CD4-positive, CD25-positive, alpha-beta regulatory T cell (primary cell): ENCODE data around the gene FKBP15. TPM values are rescaled to one million over a fixed set of nuclear protein-coding genes. Genes with fewer than 3 reads are reported as not detected.

Experiments used
- ATAC-seq, 2 donors: fragments of 150-1000 bp; cut with Tn5 transposase; one replicate each; pipeline ENCODE4 v1.10.0; 2021; ENCODE audit warnings: low read depth in 2 of 2, moderate number of reproducible peaks in 2 of 2, moderate library complexity in 1 of 2
- DNase-seq, 3 donors: peaks; one replicate each; pipeline versions ENCODE4 v3.0.0 to v3.0.0-alpha.2; 2012 to 2022; ENCODE audit warnings: mixed read lengths in 1 of 3
- H3K27ac ChIP-seq: one replicate; pipeline ENCODE4 v1.7.0; 2013; ENCODE audit warnings: mild to moderate bottlenecking, low read length; ENCODE audit not compliant: insufficient read depth, poor library complexity, severe bottlenecking
- H3K27me3 ChIP-seq: one replicate; pipeline ENCODE4 v1.7.0; 2013; ENCODE audit warnings: low read length; ENCODE audit not compliant: control insufficient read depth, insufficient read depth
- H3K36me3 ChIP-seq: one replicate; pipeline ENCODE4 v1.7.0; 2013; ENCODE audit warnings: mild to moderate bottlenecking, low read length, moderate library complexity; ENCODE audit not compliant: control insufficient read depth, insufficient read depth
- H3K4me1 ChIP-seq: 2 replicates; pipeline ENCODE4 v1.7.0; 2013; ENCODE audit warnings: mild to moderate bottlenecking, low read length; ENCODE audit not compliant: insufficient read depth, control insufficient read depth, poor library complexity, severe bottlenecking
- H3K4me3 ChIP-seq: one replicate; pipeline ENCODE4 v1.7.0; 2013; ENCODE audit warnings: low read depth, mild to moderate bottlenecking, low read length, moderate library complexity
- H3K9me3 ChIP-seq, 2 experiments: 1 replicate in 1 of 2; 2 replicates in 1 of 2; pipeline ENCODE4 v1.7.0; 2013; ENCODE audit warnings: low read length in 2 of 2, mild to moderate bottlenecking in 1 of 2, moderate library complexity in 1 of 2; ENCODE audit not compliant: control insufficient read depth in 2 of 2
- H3K27ac Mint-ChIP-seq, 3 donors: one replicate each; pipeline ENCODE4 v1.8.0; 2020 to 2022; ENCODE audit warnings: mild to moderate bottlenecking in 3 of 3, mixed read lengths in 3 of 3, moderate library complexity in 2 of 3
- H3K27me3 Mint-ChIP-seq: one replicate; pipeline ENCODE4 v1.8.0; 2022; ENCODE audit warnings: mild to moderate bottlenecking, mixed read lengths
- H3K36me3 Mint-ChIP-seq: one replicate; pipeline ENCODE4 v1.8.0; 2020; ENCODE audit warnings: mixed read lengths
- H3K4me1 Mint-ChIP-seq, 4 donors: one replicate each; pipeline ENCODE4 v1.8.0; 2020 to 2022; ENCODE audit warnings: mixed read lengths in 4 of 4, mild to moderate bottlenecking in 1 of 4
- H3K4me3 Mint-ChIP-seq, 4 donors: one replicate each; pipeline ENCODE4 v1.8.0; 2020 to 2022; ENCODE audit warnings: mild to moderate bottlenecking in 4 of 4, mixed read lengths in 4 of 4, moderate library complexity in 3 of 4
- H3K9me3 Mint-ChIP-seq, 7 donors: one replicate each; pipeline ENCODE4 v1.8.0; 2020 to 2022; ENCODE audit warnings: mixed read lengths in 7 of 7, mild to moderate bottlenecking in 3 of 7, moderate library complexity in 2 of 7
- polyA plus RNA-seq, 4 donors: library from polyadenylated mRNA; unstranded; fragments of 300-500 nt; fragmentation: Illumina TruSeq; gene quantifications; one replicate each; pipeline ENCODE4 v1.2.3, GENCODE V29; 2021
- total RNA-seq: library from RNA; stranded (reverse); gene quantifications from one replicate; pipeline ENCODE4 v1.2.3, GENCODE V29; 2022

The FKBP15 gene
- total and polyA plus RNA-seq, 5 donors from 2014 or later = 7.1 to 24.9 (median 9.2) TPM

- Mint-ChIP-seq H3K27ac (peak overlapping the region in 2 of 3 donors; percentile 2 to 64), H3K4me3 (peak overlapping the region in 2 of 4 donors; percentile 21 to 22)
Observed at GRCh38 chr9:113228130-113228665, 7.1 kb upstream of the FKBP15 start.

GRCh38 chr9:113227436-113227835, 6.4 kb upstream of the FKBP15 start:
- Mint-ChIP-seq H3K9me3 (no peaks in the 10 kb centered on the region), H3K27me3 (no peaks in the 10 kb centered on the region), H3K27ac (no peak overlapping the region), H3K4me3 (peak overlapping the region in 1 of 4 donors; percentile 21), H3K36me3 (peaks cover 7% of the 10 kb centered on the region), H3K4me1 (peaks cover 15 to 22% (median 22%) of the 10 kb centered on the region in 4 donors)
- Histone ChIP-seq H3K4me1 (peaks cover 4% of the 10 kb centered on the region), H3K4me3 (no peak overlapping the region), H3K27me3 (no peaks in the 10 kb centered on the region), H3K27ac (no peak overlapping the region), H3K36me3 (no peaks in the 10 kb centered on the region), H3K9me3 (no peaks in the 10 kb centered on the region)
- DNase-seq (no peak), ATAC-seq (no peak)

More at GRCh38 chr9:113228130-113228665, 7.1 kb upstream of the FKBP15 start:
- Histone ChIP-seq H3K27ac (no peak overlapping the region), H3K9me3 (no peaks in the 10 kb centered on the region), H3K27me3 (no peaks in the 10 kb centered on the region), H3K36me3 (no peaks in the 10 kb centered on the region), H3K4me3 (no peak overlapping the region), H3K4me1 (peaks cover 4% of the 10 kb centered on the region)
- no peak for DNase-seq
- ATAC-seq = no peak
- Mint-ChIP-seq H3K36me3 (peaks cover 7% of the 10 kb centered on the region), H3K4me1 (peaks cover 16 to 27% (median 22%) of the 10 kb centered on the region in 4 donors), H3K27me3 (no peaks in the 10 kb centered on the region), H3K9me3 (no peaks in the 10 kb centered on the region)

GRCh38 chr9:113223963-113224362, 2.9 kb upstream of the FKBP15 start:
- Histone ChIP-seq H3K4me3 (no peak overlapping the region), H3K9me3 (no peaks in the 10 kb centered on the region), H3K36me3 (no peaks in the 10 kb centered on the region), H3K27ac (no peak overlapping the region), H3K4me1 (peaks cover 32% of the 10 kb centered on the region), H3K27me3 (no peaks in the 10 kb centered on the region)
- peaks cover 4% of the 10 kb centered on the region for H3K36me3 Mint-ChIP-seq
- H3K27me3 Mint-ChIP-seq = no peaks in the 10 kb centered on the region
- ATAC-seq = no peak
- H3K4me1 Mint-ChIP-seq = peaks cover 8 to 52% (median 36%) of the 10 kb centered on the region in 4 donors
- H3K9me3 Mint-ChIP-seq = peaks cover 0 to 2% (median 0%) of the 10 kb centered on the region in 7 donors
- no peak for DNase-seq
- peak overlapping the region in 2 of 4 donors; percentile 62 to 95 for H3K4me3 Mint-ChIP-seq
- no peak overlapping the region for H3K27ac Mint-ChIP-seq

GRCh38 chr9:113222482-113222841, 1.4 kb upstream of the FKBP15 start:
- Histone ChIP-seq H3K9me3 (no peaks in the 10 kb centered on the region), H3K27ac (no peak overlapping the region), H3K4me3 (peak overlapping the region; percentile 86), H3K4me1 (peaks cover 35% of the 10 kb centered on the region), H3K36me3 (no peaks in the 10 kb centered on the region), H3K27me3 (no peaks in the 10 kb centered on the region)
- H3K27ac Mint-ChIP-seq = peak overlapping the region in 2 of 3 donors; percentile 94 to 97
- H3K36me3 Mint-ChIP-seq = no peaks in the 10 kb centered on the region
- DNase-seq (no peak), ATAC-seq (no peak)
- no peaks in the 10 kb centered on the region for H3K27me3 Mint-ChIP-seq
- H3K9me3 Mint-ChIP-seq = peaks cover 0 to 2% (median 0%) of the 10 kb centered on the region in 7 donors
- peaks cover 13 to 56% (median 37%) of the 10 kb centered on the region in 4 donors for H3K4me1 Mint-ChIP-seq
- peak overlapping the region; percentile 93 to 97 (median 95) for H3K4me3 Mint-ChIP-seq

GRCh38 chr9:113221800-113222481, 864 bp upstream of the FKBP15 start:
- H3K36me3 Mint-ChIP-seq = no peaks in the 10 kb centered on the region
- ATAC-seq (no peak), DNase-seq (peak in 1 of 3 donors; percentile 20)
- peaks cover 12 to 56% (median 35%) of the 10 kb centered on the region in 4 donors for H3K4me1 Mint-ChIP-seq
- peaks cover 0 to 2% (median 0%) of the 10 kb centered on the region in 7 donors for H3K9me3 Mint-ChIP-seq
- H3K9me3 ChIP-seq = no peaks in the 10 kb centered on the region
- peak overlapping the region; percentile 93 to 97 (median 95) for H3K4me3 Mint-ChIP-seq
- peak overlapping the region; percentile 86 for H3K4me3 ChIP-seq
- peak overlapping the region; percentile 86 to 97 (median 94) for H3K27ac Mint-ChIP-seq
- H3K4me1 ChIP-seq = peaks cover 35% of the 10 kb centered on the region
- H3K27me3 ChIP-seq = no peaks in the 10 kb centered on the region
- no peaks in the 10 kb centered on the region for H3K27me3 Mint-ChIP-seq
- no peaks in the 10 kb centered on the region for H3K36me3 ChIP-seq
- H3K27ac ChIP-seq = peak overlapping the region; percentile 87

GRCh38 chr9:113220467-113221002, 542 bp downstream of the FKBP15 start:
- Mint-ChIP-seq H3K27me3 (no peaks in the 10 kb centered on the region), H3K4me1 (peaks cover 17 to 63% (median 41%) of the 10 kb centered on the region in 4 donors)

GRCh38 chr9:113219969-113220368, 1.1 kb downstream of the FKBP15 start:
- peak overlapping the region; percentile 87 for H3K27ac ChIP-seq
- ATAC-seq = no peak
- H3K27me3 Mint-ChIP-seq = no peaks in the 10 kb centered on the region
- no peaks in the 10 kb centered on the region for H3K9me3 ChIP-seq
- no peaks in the 10 kb centered on the region for H3K36me3 Mint-ChIP-seq
- peaks cover 38% of the 10 kb centered on the region for H3K4me1 ChIP-seq
- H3K36me3 ChIP-seq = no peaks in the 10 kb centered on the region
- peak overlapping the region; percentile 87 for H3K4me3 ChIP-seq
- H3K4me3 Mint-ChIP-seq = peak overlapping the region; percentile 93 to 97 (median 95)
- H3K27ac Mint-ChIP-seq = peak overlapping the region; percentile 89 to 97 (median 94)
- H3K9me3 Mint-ChIP-seq = peaks cover 0 to 2% (median 0%) of the 10 kb centered on the region in 7 donors
- DNase-seq = peak in 1 of 3 donors; percentile 52
- no peaks in the 10 kb centered on the region for H3K27me3 ChIP-seq
- H3K4me1 Mint-ChIP-seq = peaks cover 21 to 68% (median 45%) of the 10 kb centered on the region in 4 donors

More at GRCh38 chr9:113220467-113221002, 542 bp downstream of the FKBP15 start:
- ATAC-seq = no peak
- Histone ChIP-seq H3K27me3 (no peaks in the 10 kb centered on the region), H3K4me1 (peaks cover 35% of the 10 kb centered on the region), H3K9me3 (no peaks in the 10 kb centered on the region), H3K27ac (peak overlapping the region; percentile 87), H3K4me3 (peak overlapping the region; percentile 87), H3K36me3 (no peaks in the 10 kb centered on the region)
- peak overlapping the region; percentile 93 to 97 (median 95) for H3K4me3 Mint-ChIP-seq
- peak overlapping the region; percentile 57 to 97 (median 94) for H3K27ac Mint-ChIP-seq
- peak in 1 of 3 donors; percentile 40 for DNase-seq
- no peaks in the 10 kb centered on the region for H3K36me3 Mint-ChIP-seq
- peaks cover 0 to 2% (median 0%) of the 10 kb centered on the region in 7 donors for H3K9me3 Mint-ChIP-seq
